Mesenchymal stem cell (in vitro differentiated cells and primary cell): ENCODE data around the gene SORT1.

Source experiments
- DNase-seq: peaks from one replicate; pipeline ENCODE4 v3.0.0-alpha.2; 2013
- H2AFZ ChIP-seq: one replicate; pipeline ENCODE4 v1.6.1; 2013; ENCODE audit warnings: low read depth, mild to moderate bottlenecking, control low read depth, inconsistent platforms, low read length, moderate library complexity
- H2AK5ac ChIP-seq: 2 replicates; pipeline ENCODE4 v1.6.1; 2013; ENCODE audit warnings: low read length, moderate library complexity, mild to moderate bottlenecking, inconsistent platforms; ENCODE audit not compliant: severe bottlenecking
- H2BK120ac ChIP-seq: one replicate; pipeline ENCODE4 v1.6.1; 2013; ENCODE audit warnings: low read depth, mild to moderate bottlenecking, inconsistent platforms, low read length, moderate library complexity
- H2BK12ac ChIP-seq, 2 experiments: one replicate each; pipeline ENCODE4 v1.6.1; 2013; ENCODE audit warnings: inconsistent platforms in 2 of 2, low read length in 2 of 2, mild to moderate bottlenecking in 2 of 2, moderate library complexity in 2 of 2, control low read depth in 1 of 2
- H2BK15ac ChIP-seq: one replicate; pipeline ENCODE4 v1.6.1; 2013; ENCODE audit warnings: mild to moderate bottlenecking, low read depth, inconsistent platforms; ENCODE audit not compliant: poor library complexity, severe bottlenecking
- H2BK5ac ChIP-seq: 2 replicates; pipeline ENCODE4 v1.6.1; 2013; ENCODE audit warnings: low read depth, mild to moderate bottlenecking, low read length, control low read depth, inconsistent platforms; ENCODE audit not compliant: poor library complexity, severe bottlenecking
- H3K14ac ChIP-seq, 2 experiments: one replicate each; pipeline ENCODE4 v1.6.1; 2013; ENCODE audit warnings: inconsistent platforms in 2 of 2, low read length in 2 of 2, control low read depth in 1 of 2, mild to moderate bottlenecking in 1 of 2, moderate library complexity in 1 of 2
- H3K18ac ChIP-seq, 2 experiments: one replicate each; pipeline ENCODE4 v1.6.1; 2013; ENCODE audit warnings: inconsistent platforms in 2 of 2, low read length in 2 of 2, control low read depth in 1 of 2, low read depth in 1 of 2, mild to moderate bottlenecking in 1 of 2
- H3K23ac ChIP-seq, 2 experiments: one replicate each; pipeline ENCODE4 v1.6.1; 2013; ENCODE audit warnings: inconsistent platforms in 2 of 2, low read length in 2 of 2, mild to moderate bottlenecking in 2 of 2, moderate library complexity in 2 of 2, control low read depth in 1 of 2
- H3K27ac ChIP-seq: 2 replicates; pipeline ENCODE4 v1.5.1; 2013; ENCODE audit warnings: mild to moderate bottlenecking, moderate library complexity, low read length, control low read depth, inconsistent platforms; ENCODE audit not compliant: poor library complexity, severe bottlenecking
- H3K27me3 ChIP-seq, 2 experiments: 2 replicates each; pipeline versions ENCODE4 v1.6.1 to v1.7.0; 2013; ENCODE audit warnings: low read length in 2 of 2, mild to moderate bottlenecking in 2 of 2, moderate library complexity in 2 of 2, control low read depth in 1 of 2, inconsistent platforms in 1 of 2; ENCODE audit not compliant: control insufficient read depth in 1 of 2, insufficient read depth in 1 of 2
- H3K36me3 ChIP-seq, 2 experiments: 2 replicates each; pipeline versions ENCODE4 v1.6.1 to v1.7.0; 2013; ENCODE audit warnings: low read length in 2 of 2, control low read depth in 1 of 2, inconsistent platforms in 1 of 2, low read depth in 1 of 2, mild to moderate bottlenecking in 1 of 2; ENCODE audit not compliant: insufficient read depth in 2 of 2, control insufficient read depth in 1 of 2
- H3K4ac ChIP-seq, 2 experiments: one replicate each; pipeline ENCODE4 v1.6.1; 2013; ENCODE audit warnings: inconsistent platforms in 2 of 2, low read length in 2 of 2, mild to moderate bottlenecking in 2 of 2, moderate library complexity in 2 of 2, control low read depth in 1 of 2, low read depth in 1 of 2
- H3K4me1 ChIP-seq: 2 replicates; pipeline ENCODE4 v1.6.1; 2013; ENCODE audit warnings: low read depth, low read length, control low read depth; ENCODE audit not compliant: control insufficient read depth, insufficient read depth
- H3K4me2 ChIP-seq: 2 replicates; pipeline ENCODE4 v1.6.1; 2013; ENCODE audit warnings: low read length, mild to moderate bottlenecking, inconsistent platforms; ENCODE audit not compliant: poor library complexity, severe bottlenecking
- H3K4me3 ChIP-seq, 2 experiments: 2 replicates each; pipeline versions ENCODE4 v1.5.1 to v1.7.0; 2013; ENCODE audit warnings: low read length in 2 of 2, mild to moderate bottlenecking in 2 of 2, control low read depth in 1 of 2, low read depth in 1 of 2; ENCODE audit not compliant: insufficient read depth in 1 of 2
- H3K79me1 ChIP-seq: replicated peaks from 2 replicates; pipeline ENCODE4 v1.6.1; 2013; ENCODE audit warnings: mild to moderate bottlenecking, control low read depth, low read length, inconsistent platforms; ENCODE audit not compliant: poor library complexity, severe bottlenecking
- H3K9ac ChIP-seq: 2 replicates; pipeline ENCODE4 v1.7.0; 2013; ENCODE audit warnings: mild to moderate bottlenecking, low read length, moderate library complexity
- H3K9me3 ChIP-seq: 2 replicates; pipeline ENCODE4 v1.7.0; 2013; ENCODE audit warnings: mild to moderate bottlenecking, low read length; ENCODE audit not compliant: control insufficient read depth
- H4K8ac ChIP-seq: one replicate; pipeline ENCODE4 v1.6.1; 2013; ENCODE audit warnings: inconsistent platforms, mild to moderate bottlenecking, low read length, moderate library complexity
- H4K91ac ChIP-seq: one replicate; pipeline ENCODE4 v1.6.1; 2013; ENCODE audit warnings: mild to moderate bottlenecking, low read length, inconsistent platforms
- WGBS: methylation state at CpG from one replicate; pipeline ENCODE4 v1.1.7; 2013; ENCODE audit warnings: mixed read lengths; 5-methylcytosine and 5-hydroxymethylcytosine counted together

Gene SORT1

DNA sequence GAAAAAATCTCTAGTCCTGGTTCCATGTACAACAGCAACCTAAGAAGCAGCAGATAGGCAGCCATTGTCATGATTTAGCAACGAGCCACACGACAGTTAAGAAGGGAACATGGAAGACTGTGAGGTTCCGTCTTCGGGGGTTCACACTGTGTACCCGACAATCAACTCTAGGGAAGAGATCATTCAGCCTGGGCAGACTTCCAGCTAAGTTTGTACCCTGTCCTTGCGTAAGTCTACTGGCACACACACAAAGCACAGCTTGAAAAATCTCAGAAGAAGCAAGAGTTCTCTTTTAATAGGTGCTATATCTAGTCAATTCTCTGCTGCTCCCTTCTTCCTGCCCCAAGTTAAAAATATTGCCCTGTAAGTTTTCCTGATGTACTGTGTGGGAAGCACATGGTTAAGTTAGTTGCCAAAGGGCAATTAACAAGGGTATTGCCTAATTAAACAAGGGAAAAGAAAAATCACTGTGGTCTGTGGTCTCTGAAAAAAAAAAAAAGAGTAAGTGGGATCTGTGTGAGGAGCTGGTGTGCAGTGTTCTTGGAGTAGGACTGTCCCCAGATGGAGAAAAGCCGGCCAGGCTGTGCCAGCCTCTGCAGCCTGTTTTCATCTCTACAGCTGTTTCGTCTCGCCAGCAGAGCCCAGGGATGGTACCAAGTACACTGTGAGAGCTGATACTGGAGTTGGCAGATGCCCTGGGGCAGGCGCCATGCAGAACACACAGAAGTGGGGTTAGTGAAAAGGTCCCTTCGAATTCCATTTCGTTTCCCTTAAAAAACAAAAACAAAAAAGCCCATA lies 84.5 kb downstream of the SORT1 start:
- Histone ChIP-seq H3K9ac (no peak overlapping the region), H2BK15ac (no peak overlapping the region), H2AFZ (no peak overlapping the region), H4K8ac (no peak overlapping the region), H3K4ac (no peak overlapping the region), H3K27me3 (peaks cover 0 to 4% of the 10 kb centered on the region in 2 experiments), H3K4me2 (no peak overlapping the region), H3K23ac (no peak overlapping the region), H3K4me3 (no peak overlapping the region), H3K14ac (no peak overlapping the region), H2BK12ac (no peak overlapping the region), H3K79me1 (no peaks in the 10 kb centered on the region), H3K36me3 (peaks cover 13 to 26% of the 10 kb centered on the region in 2 experiments), H2AK5ac (no peak overlapping the region), H2BK5ac (no peak overlapping the region), H3K18ac (no peak overlapping the region), H2BK120ac (no peak overlapping the region), H3K4me1 (no peaks in the 10 kb centered on the region), H3K27ac (no peak overlapping the region), H3K9me3 (no peaks in the 10 kb centered on the region), H4K91ac (no peak overlapping the region)
- no peak for DNase-seq
- WGBS = 91% methylated on average over 9 of the region's 12 CpGs

DNA sequence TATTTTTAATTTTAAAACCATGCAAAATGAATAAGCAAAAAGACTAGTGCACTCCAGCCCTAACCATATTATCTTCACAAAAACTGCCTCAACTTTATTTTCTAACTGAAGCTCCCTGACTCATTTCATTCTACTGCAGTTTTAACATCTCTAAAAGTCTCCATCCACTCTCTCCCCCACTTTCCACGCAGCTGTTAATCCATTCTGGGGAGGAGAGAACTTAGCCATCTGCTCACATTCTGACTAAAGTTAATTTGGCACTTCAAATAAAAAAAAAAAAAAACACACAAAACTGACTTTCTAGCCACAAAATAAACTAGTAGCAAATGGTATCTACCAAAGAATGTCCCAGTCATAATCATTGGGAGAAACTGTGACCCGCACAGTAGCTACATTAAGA lies 85.5 kb downstream of the SORT1 start:
- Histone ChIP-seq H3K4ac (no peak overlapping the region), H3K18ac (no peak overlapping the region), H2BK120ac (no peak overlapping the region), H4K91ac (no peak overlapping the region), H2BK12ac (no peak overlapping the region), H2BK15ac (no peak overlapping the region), H3K27me3 (peaks cover 0 to 4% of the 10 kb centered on the region in 2 experiments), H2AK5ac (no peak overlapping the region), H3K4me3 (no peak overlapping the region), H3K36me3 (peaks cover 13 to 21% of the 10 kb centered on the region in 2 experiments), H3K9ac (no peak overlapping the region), H3K4me2 (no peak overlapping the region), H3K14ac (no peak overlapping the region), H3K9me3 (no peaks in the 10 kb centered on the region), H3K27ac (no peak overlapping the region), H3K79me1 (no peaks in the 10 kb centered on the region), H2AFZ (no peak overlapping the region), H3K4me1 (no peaks in the 10 kb centered on the region), H3K23ac (no peak overlapping the region), H2BK5ac (no peak overlapping the region), H4K8ac (no peak overlapping the region)
- WGBS = 96% methylated on average over 2 of the region's 2 CpGs
- DNase-seq = no peak

DNA sequence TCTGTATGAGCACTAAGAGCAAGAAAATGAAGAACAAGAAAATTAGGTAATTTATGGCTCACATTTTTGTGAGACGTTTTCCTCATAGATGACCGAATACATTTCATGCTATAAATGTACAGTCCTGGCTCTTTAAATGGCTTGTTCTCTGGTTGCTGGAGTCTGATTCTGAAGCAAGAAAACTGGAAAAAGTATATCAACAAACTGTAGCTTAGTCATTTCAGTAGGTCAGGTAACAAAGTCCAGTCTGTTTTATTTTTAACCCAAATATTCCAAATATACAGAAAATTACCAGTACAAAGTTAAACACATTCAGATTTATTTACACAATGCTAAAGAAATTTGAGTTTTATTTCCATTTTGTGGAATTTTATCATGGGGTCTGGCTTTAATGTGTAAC lies 88.4 kb downstream of the SORT1 start:
- H3K27me3 ChIP-seq = peaks cover 0 to 11% of the 10 kb centered on the region in 2 experiments
- H3K23ac ChIP-seq = no peak overlapping the region
- H2BK120ac ChIP-seq = no peak overlapping the region
- H2BK12ac ChIP-seq = no peak overlapping the region
- no peak overlapping the region for H3K14ac ChIP-seq
- H3K4me2 ChIP-seq = no peak overlapping the region
- no peak overlapping the region for H3K4ac ChIP-seq
- no peak overlapping the region for H3K18ac ChIP-seq
- H3K27ac ChIP-seq = no peak overlapping the region
- no peak overlapping the region for H4K8ac ChIP-seq
- H2BK5ac ChIP-seq = no peak overlapping the region
- H2AK5ac ChIP-seq = no peak overlapping the region
- no peak overlapping the region for H2AFZ ChIP-seq
- no peak overlapping the region for H3K4me3 ChIP-seq
- 96% methylated on average over 2 of the region's 2 CpGs for WGBS
- H3K4me1 ChIP-seq = peaks cover 2% of the 10 kb centered on the region
- H2BK15ac ChIP-seq = no peak overlapping the region
- H4K91ac ChIP-seq = no peak overlapping the region
- no peaks in the 10 kb centered on the region for H3K9me3 ChIP-seq
- H3K79me1 ChIP-seq = no peaks in the 10 kb centered on the region
- H3K36me3 ChIP-seq = peaks cover 6 to 17% of the 10 kb centered on the region in 2 experiments
- no peak overlapping the region for H3K9ac ChIP-seq
- DNase-seq = no peak

DNA sequence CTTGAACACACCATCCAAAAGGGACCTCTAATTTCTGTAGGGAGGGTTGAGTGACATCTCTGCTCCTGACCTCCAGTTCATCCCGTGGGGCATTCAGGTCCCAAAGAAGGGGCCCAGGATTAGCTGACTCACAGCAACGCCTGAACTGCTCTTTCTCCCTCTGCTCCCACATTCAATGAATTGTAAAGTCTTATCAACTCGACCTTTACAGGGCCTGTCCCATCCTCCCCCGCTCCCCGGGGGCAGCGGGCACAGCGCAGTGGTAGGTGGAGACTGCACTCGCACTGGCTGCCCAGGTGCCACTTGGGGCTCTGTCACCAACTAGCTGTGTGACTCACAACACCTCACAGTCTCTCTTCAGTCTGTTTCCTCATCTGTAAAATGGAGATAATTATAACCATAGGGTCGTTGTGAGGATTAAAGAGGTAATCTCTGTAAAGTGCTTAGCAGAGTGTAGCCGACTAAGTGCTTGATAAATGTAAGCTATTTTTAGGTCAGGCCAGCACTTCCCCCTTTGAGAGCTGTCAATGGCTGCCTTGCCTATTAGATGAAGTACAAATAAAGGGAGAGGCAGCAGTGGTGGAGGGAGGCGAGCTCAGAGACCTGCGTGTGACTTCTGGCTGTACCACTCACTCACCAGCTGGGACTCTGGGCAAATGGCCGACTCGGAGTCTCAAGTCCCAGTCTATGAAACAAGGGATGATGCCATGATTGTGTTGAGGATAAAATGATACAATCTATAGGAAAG lies 90.3 kb downstream of the SORT1 start:
- Histone ChIP-seq H3K36me3 (peaks cover 0 to 7% of the 10 kb centered on the region in 2 experiments), H3K27ac (no peak overlapping the region), H2BK5ac (no peak overlapping the region), H3K18ac (no peak overlapping the region), H2AK5ac (no peak overlapping the region), H3K27me3 (peaks cover 0 to 21% of the 10 kb centered on the region in 2 experiments), H3K4me3 (no peak overlapping the region), H4K8ac (no peak overlapping the region), H3K9me3 (no peaks in the 10 kb centered on the region), H3K4me2 (no peak overlapping the region), H2BK120ac (no peak overlapping the region), H2AFZ (no peak overlapping the region), H2BK12ac (no peak overlapping the region), H3K4ac (no peak overlapping the region), H3K4me1 (peaks cover 2% of the 10 kb centered on the region), H4K91ac (peak overlapping the region; percentile 45), H3K9ac (no peak overlapping the region), H2BK15ac (no peak overlapping the region), H3K79me1 (no peaks in the 10 kb centered on the region), H3K23ac (no peak overlapping the region), H3K14ac (no peak overlapping the region)
- DNase-seq = peak; percentile 33
- WGBS = 68% methylated on average over 12 of the region's 14 CpGs
